Vagina (tissue), 2 donors: ENCODE measurements around the gene ZNF30.

ENCODE experiments used
- POLR2A ChIP-seq, 2 donors: fragments of 450-650 bp; IDR thresholded peaks; one replicate each; pipeline ENCODE4 v1.6.1; 2017; ENCODE audit warnings: antibody characterized with exemption in 2 of 2, mild to moderate bottlenecking in 2 of 2, moderate library complexity in 2 of 2
- TF ChIP-seq, protein P1 (sequence below), 3 experiments: fragments of 450-650 bp in 2 of 3; fragments of 200-600 bp in 1 of 3; sonication (generic) in 1 of 3; IDR thresholded peaks; one replicate each; pipeline ENCODE4 v1.5.1; 2017 to 2019; ENCODE audit warnings: antibody characterized with exemption in 3 of 3, mild to moderate bottlenecking in 2 of 3, moderate library complexity in 2 of 3

DNA sequence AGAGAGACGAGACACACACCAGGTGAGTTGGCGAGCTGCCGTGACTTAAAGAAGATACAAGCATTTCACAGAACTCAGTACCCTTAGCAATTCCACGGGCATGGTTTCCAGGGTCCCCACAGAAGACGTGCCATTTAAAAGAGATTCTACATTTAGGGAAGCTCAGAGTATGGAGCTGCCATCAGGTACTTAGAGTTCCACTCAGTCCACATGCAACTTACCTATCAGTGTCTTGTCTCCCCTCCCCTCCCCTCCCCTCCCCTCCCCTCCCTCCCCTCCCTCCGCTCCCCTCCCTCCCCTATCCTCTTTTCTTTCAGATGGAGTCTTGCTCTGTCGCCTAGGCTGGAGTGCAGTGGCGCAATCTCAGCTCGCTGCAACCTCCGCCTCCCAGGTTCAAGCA lies 12.2 kb downstream of the ZNF30 start:
- TF ChIP-seq, protein P1, sequence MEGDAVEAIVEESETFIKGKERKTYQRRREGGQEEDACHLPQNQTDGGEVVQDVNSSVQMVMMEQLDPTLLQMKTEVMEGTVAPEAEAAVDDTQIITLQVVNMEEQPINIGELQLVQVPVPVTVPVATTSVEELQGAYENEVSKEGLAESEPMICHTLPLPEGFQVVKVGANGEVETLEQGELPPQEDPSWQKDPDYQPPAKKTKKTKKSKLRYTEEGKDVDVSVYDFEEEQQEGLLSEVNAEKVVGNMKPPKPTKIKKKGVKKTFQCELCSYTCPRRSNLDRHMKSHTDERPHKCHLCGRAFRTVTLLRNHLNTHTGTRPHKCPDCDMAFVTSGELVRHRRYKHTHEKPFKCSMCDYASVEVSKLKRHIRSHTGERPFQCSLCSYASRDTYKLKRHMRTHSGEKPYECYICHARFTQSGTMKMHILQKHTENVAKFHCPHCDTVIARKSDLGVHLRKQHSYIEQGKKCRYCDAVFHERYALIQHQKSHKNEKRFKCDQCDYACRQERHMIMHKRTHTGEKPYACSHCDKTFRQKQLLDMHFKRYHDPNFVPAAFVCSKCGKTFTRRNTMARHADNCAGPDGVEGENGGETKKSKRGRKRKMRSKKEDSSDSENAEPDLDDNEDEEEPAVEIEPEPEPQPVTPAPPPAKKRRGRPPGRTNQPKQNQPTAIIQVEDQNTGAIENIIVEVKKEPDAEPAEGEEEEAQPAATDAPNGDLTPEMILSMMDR (IDR thresholded peaks at IDR 0.05) = no peak
- TF ChIP-seq POLR2A (IDR thresholded peaks at IDR 0.05) = no peak
